Lower leg skin (tissue), 4 donors: ENCODE measurements around the gene SNRPA. TPM values are rescaled to one million over a fixed set of nuclear protein-coding genes. Genes with fewer than 3 reads are reported as not detected.
A peak's percentile ranks its signal among the peaks of the same experiment; 100 is the strongest.

Experiments used
- DNase-seq, 2 donors: peaks; one replicate each; pipeline ENCODE4 v3.0.0-alpha.2; 2019; ENCODE audit warnings: low spot score in 2 of 2
- H3K4me3 ChIP-seq: fragments of 200-600 bp; sonication (generic); 2 replicates; pipeline ENCODE4 v1.5.1; 2017; ENCODE audit warnings: mild to moderate bottlenecking, low read depth; ENCODE audit not compliant: poor library complexity, severe bottlenecking
- POLR2A ChIP-seq, 2 donors: fragments of 450-650 bp; IDR thresholded peaks; one replicate each; pipeline ENCODE4 v1.6.1; 2016 to 2017; ENCODE audit warnings: antibody characterized with exemption in 2 of 2, mild to moderate bottlenecking in 1 of 2, moderate library complexity in 1 of 2
- WGBS, 2 donors: methylation state at CpG; one replicate each; pipeline ENCODE4 v1.1.5; 2018; 5-methylcytosine and 5-hydroxymethylcytosine counted together
- intact Hi-C: fragments of 100-400 bp; cut with DNase I; formaldehyde crosslinking; loops from one replicate; pipeline ENCODE4 v1.15.0; 2023; ENCODE audit warnings: low total_unique reads
- total RNA-seq, 4 donors: library from RNA; depleted of rRNA; stranded (reverse); fragments of >200 nt; gene quantifications; one replicate each; pipeline ENCODE4 v1.1.0, GENCODE V29; 2016
- TF ChIP-seq, protein P1 (sequence below), 3 donors: fragments of 450-650 bp; IDR thresholded peaks; one replicate each; pipeline ENCODE4 v1.5.1; 2016; ENCODE audit warnings: antibody characterized with exemption in 3 of 3, mild to moderate bottlenecking in 3 of 3, moderate library complexity in 2 of 3

Gene SNRPA
- total RNA-seq, 4 donors from 2014 or later = 18.0 to 52.4 (median 44.9) TPM

DNA sequence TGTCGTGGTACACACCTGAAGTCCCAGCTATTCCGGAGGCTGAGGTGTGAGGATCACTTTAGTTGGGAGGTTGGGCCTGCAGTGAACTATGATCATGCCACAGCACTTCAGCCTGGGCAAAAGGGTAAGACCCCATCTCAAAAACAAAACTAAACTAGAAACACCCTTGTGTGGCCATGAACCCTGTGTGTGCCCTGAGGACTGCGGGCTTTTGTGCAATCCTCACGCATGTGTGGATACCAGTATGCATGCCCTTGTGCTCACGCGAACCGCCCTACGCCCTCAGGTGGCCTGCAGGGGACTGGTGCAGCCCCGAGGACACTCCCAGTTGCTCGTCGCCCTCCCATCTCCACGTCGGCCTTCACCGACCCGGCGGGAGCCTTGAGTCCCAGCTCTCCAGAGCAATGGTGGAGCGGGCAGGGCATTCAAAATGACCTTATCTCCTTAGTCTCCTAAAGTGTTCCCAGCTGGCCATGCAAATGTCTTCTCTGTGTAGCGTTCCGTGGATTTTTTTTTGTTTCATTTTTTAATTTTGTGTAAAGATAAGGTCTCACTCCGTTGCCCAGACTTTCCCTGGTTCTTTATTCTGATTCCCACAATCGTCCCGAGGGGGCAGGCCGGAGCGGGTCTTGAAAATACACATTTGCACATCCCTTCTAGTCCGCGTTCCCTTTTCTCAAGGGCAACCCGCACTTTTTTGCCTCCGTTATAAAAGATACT is 47.1 kb downstream of the SNRPA start:
- peak overlapping the region; percentile 15 for H3K4me3 ChIP-seq
- no peak for TF ChIP-seq POLR2A (IDR thresholded peaks at IDR 0.05)
- TF ChIP-seq, protein P1, sequence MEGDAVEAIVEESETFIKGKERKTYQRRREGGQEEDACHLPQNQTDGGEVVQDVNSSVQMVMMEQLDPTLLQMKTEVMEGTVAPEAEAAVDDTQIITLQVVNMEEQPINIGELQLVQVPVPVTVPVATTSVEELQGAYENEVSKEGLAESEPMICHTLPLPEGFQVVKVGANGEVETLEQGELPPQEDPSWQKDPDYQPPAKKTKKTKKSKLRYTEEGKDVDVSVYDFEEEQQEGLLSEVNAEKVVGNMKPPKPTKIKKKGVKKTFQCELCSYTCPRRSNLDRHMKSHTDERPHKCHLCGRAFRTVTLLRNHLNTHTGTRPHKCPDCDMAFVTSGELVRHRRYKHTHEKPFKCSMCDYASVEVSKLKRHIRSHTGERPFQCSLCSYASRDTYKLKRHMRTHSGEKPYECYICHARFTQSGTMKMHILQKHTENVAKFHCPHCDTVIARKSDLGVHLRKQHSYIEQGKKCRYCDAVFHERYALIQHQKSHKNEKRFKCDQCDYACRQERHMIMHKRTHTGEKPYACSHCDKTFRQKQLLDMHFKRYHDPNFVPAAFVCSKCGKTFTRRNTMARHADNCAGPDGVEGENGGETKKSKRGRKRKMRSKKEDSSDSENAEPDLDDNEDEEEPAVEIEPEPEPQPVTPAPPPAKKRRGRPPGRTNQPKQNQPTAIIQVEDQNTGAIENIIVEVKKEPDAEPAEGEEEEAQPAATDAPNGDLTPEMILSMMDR (IDR thresholded peaks at IDR 0.05) = peak in 1 of 3 donors; percentile 15
- intact Hi-C loops = no loop called here
- DNase-seq = peak in 1 of 2 donors; percentile 93
- 8 to 10% methylated on average over 28 of the region's 28 CpGs for WGBS, 2 donors

DNA sequence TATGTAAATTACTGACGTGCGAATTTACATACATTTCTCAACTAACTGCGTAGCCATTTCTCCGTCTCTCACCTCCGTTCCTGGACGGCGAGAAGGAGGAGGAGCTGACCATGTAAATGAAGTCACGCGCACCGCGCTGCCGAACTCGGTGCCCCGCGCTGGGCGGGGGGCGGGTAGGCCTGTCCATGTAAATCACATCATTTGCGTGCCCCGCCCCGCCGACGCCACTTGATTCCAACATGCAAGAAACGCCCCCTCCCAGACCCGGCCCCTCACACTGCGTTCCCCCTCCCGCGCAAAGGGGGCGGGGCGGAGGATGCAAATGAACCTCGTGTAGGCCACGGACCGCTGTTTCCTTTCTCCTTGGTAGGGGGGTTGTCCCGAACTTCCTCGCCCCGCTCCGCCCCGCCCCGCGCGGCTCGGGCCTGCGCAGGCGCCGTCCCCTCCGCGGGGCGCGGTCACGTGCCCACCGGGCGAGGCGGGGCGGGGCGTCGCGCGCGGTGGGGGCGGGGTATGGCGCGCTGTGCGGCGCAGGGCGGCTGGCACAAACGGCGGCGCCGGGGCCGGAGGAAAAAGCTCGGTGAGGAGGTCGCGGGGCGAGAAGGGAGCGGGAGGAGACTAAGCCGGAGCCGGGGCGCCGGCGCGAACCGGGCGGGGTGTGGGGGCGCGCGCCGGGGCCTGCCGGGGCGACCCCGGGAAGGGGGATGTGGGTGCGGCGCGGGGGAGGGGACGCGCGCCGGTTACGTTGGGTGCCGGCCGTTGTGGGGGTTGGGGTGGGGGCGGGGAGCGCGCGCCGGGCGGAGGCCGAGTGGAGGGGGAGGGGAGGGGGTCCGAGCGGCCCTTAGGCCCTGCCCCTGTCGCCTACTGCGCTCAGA is 47.9 kb downstream of the SNRPA start, which contains the start of gene EGLN2:
Gene EGLN2, plus strand, starts transcription at position 509 of the 875 bp plus-strand sequence. CDS start 1,382 bp downstream, outside the sequence.
- H3K4me3 ChIP-seq = peak within 1 kb of the TSS; percentile 78
- peak; percentile 100 for DNase-seq
- TF ChIP-seq, protein P1 (IDR thresholded peaks at IDR 0.05) = no peak
- peak in 1 of 2 donors; percentile 31 for TF ChIP-seq POLR2A (IDR thresholded peaks at IDR 0.05)
- intact Hi-C loops = no loop called here
- 0 to 1% methylated on average over 66 to 82 of the region's 110 CpGs for WGBS, 2 donors

DNA sequence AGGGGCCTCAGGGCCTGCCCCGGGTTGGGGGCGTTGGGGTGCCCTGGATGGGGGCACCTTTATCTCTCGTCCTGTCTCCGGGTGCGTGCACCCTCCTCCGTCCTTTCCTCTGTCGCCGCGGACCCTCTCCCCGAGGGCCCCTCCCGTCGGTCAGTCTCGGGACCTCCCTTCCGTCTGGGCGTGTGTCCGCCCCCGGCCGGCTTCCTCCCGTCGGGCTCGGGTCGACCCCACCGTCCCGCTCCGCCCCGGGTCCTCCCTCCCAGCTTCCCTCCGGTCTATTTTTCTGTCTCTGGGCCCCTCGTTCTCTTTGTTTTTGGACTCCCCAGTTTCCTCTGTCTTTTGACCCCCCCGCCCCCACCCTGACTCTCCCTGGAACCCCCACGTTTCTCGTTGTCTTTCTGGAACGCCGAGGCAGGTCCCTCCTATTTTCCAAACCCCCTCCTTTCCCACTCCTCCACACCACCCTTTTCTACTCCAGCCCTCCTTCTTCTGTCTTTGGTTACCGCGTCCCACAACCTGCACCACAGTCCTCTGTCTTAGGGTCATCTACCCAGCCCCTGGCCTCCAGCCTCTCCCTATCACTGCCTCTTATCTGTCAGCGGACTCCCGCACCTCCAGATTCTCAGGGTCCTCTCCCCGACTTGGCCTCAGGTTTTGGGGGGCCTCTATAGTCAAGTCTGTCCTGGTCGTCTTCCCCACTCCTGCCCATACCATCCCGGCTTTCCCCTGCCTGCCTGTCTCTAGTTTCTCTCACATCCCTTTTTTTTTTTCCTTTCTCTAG is 48.7 kb downstream of the SNRPA start:
- TF ChIP-seq POLR2A (IDR thresholded peaks at IDR 0.05) = no peak
- TF ChIP-seq, protein P1 (IDR thresholded peaks at IDR 0.05) = no peak
- intact Hi-C loops = no loop called here
- WGBS, 2 donors = 1 to 2% methylated on average over 39 to 40 of the region's 40 CpGs
- DNase-seq = peak in 1 of 2 donors; percentile 92
- peak overlapping the region; percentile 78 for H3K4me3 ChIP-seq

DNA sequence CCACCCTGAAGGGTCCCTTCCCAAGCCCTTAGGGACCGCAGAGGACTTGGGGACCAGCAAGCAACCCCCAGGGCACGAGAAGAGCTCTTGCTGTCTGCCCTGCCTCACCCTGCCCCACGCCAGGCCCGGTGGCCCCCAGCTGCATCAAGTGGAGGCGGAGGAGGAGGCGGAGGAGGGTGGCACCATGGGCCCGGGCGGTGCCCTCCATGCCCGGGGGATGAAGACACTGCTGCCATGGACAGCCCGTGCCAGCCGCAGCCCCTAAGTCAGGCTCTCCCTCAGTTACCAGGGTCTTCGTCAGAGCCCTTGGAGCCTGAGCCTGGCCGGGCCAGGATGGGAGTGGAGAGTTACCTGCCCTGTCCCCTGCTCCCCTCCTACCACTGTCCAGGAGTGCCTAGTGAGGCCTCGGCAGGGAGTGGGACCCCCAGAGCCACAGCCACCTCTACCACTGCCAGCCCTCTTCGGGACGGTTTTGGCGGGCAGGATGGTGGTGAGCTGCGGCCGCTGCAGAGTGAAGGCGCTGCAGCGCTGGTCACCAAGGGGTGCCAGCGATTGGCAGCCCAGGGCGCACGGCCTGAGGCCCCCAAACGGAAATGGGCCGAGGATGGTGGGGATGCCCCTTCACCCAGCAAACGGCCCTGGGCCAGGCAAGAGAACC is 49.5 kb downstream of the SNRPA start:
- WGBS, 2 donors = 28 to 52% methylated on average over 18 to 22 of the region's 27 CpGs

More for the DNA sequence above, 49.5 kb downstream of the SNRPA start:
- H3K4me3 ChIP-seq = peak overlapping the region; percentile 78
- TF ChIP-seq, protein P1 (IDR thresholded peaks at IDR 0.05) = no peak
- TF ChIP-seq POLR2A (IDR thresholded peaks at IDR 0.05) = no peak
- DNase-seq = no peak
- intact Hi-C loops = no loop called here
